GM19099 (cell line): Measurements from ENCODE around the gene ZC3H7B.
A peak's percentile ranks its signal among the peaks of the same experiment; 100 is the strongest.

Experiments used
- POLR2A ChIP-seq: IDR thresholded peaks from 3 replicates; pipeline ENCODE4 v1.6.1; 2011; ENCODE audit warnings: low read depth; ENCODE audit not compliant: insufficient read length; ENCODE audit errors: extremely low read depth

The ZC3H7B gene, protein sequence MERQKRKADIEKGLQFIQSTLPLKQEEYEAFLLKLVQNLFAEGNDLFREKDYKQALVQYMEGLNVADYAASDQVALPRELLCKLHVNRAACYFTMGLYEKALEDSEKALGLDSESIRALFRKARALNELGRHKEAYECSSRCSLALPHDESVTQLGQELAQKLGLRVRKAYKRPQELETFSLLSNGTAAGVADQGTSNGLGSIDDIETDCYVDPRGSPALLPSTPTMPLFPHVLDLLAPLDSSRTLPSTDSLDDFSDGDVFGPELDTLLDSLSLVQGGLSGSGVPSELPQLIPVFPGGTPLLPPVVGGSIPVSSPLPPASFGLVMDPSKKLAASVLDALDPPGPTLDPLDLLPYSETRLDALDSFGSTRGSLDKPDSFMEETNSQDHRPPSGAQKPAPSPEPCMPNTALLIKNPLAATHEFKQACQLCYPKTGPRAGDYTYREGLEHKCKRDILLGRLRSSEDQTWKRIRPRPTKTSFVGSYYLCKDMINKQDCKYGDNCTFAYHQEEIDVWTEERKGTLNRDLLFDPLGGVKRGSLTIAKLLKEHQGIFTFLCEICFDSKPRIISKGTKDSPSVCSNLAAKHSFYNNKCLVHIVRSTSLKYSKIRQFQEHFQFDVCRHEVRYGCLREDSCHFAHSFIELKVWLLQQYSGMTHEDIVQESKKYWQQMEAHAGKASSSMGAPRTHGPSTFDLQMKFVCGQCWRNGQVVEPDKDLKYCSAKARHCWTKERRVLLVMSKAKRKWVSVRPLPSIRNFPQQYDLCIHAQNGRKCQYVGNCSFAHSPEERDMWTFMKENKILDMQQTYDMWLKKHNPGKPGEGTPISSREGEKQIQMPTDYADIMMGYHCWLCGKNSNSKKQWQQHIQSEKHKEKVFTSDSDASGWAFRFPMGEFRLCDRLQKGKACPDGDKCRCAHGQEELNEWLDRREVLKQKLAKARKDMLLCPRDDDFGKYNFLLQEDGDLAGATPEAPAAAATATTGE

DNA sequence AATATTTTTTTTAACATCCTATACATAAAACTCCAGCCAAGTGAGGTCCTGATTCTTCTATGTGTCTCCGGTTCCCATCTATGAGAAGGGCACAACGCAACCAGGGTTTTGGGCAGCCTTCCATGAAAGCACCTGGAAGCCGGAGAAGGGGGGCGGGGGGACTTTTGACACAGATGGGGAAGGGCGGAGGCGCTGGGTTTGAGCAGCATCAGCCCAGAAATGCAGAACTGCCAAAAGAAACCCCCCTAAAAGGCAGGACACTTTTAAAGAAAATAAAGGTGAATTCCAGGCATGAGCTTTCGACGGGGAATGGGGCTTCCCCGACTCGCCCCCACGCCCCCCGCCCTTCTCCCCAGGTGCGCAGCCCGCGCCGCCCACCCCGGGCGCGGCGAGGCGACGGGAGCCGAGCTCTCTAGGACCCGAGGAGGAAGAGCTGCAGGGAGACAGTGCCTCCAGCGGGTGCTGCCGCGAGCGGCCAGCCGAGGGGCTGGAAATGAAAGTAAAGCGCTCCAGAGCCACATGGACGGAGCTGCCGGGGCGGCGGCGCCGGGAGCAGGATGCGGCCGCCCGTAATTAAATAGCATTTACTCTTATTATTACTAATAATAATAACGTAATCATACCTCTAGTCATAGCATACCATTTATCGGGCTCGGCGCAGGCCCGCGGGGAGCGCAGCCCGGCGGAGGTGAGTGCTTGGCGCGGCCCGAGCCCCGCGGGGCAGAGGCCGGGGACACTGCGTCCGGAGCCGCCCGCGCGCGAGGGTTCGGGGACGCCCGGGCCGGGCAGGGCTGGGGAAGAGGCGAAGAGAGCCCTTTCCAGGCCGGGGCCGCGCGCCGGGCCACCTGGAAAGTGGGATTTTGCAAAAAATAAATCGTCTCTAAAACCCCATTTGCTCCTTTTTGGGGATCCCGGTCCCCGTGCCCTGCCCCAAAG lies at the start of gene ZC3H7B:
Gene ZC3H7B (plus strand): TSS at position 441 of the 936 bp plus-strand sequence. CDS start 19,136 bp downstream, outside the sequence.
- TF ChIP-seq POLR2A, result peak; percentile 89

DNA sequence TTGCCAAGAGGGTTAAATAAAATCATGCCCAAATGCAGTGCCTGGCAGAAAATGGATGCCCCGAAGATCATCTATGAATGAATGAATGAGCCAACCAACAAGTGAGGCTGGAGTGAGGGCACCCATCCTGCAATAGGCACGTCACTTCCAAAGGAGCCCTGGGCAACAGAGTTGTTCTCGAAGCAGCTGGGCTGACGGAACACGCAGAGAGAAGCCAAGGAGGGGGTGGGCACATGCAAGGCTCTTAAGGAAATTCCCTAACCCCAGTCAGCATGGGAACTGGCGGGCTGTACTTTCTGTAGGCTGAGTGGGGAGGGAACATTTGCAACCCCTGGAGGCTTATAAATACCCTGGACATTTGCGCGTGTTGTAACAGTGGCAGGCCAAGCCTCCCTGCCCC lies 49.0 kb upstream of the ZC3H7B start:
- no peak for TF ChIP-seq POLR2A

DNA sequence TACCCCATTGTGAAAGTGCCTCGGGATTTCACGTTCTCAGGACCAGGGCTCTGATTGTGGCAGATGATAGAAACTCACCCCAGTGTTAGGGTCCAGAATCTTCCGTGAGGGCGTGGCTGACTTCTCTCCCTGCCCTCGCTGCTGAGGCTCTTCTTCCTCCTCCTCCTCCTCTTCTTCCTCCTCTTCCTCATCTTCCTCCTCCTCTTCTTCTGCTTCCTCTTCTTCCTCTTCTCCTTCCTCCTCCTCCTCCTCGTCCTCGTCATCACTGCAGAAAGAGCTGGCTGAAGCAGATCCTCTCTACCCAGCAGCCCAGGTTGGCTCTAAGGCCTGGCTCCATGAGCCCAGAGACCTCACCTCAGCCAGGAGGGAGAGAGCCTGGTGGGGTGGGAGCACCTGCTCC lies 47.1 kb upstream of the ZC3H7B start:
- TF ChIP-seq POLR2A, result no peak

DNA sequence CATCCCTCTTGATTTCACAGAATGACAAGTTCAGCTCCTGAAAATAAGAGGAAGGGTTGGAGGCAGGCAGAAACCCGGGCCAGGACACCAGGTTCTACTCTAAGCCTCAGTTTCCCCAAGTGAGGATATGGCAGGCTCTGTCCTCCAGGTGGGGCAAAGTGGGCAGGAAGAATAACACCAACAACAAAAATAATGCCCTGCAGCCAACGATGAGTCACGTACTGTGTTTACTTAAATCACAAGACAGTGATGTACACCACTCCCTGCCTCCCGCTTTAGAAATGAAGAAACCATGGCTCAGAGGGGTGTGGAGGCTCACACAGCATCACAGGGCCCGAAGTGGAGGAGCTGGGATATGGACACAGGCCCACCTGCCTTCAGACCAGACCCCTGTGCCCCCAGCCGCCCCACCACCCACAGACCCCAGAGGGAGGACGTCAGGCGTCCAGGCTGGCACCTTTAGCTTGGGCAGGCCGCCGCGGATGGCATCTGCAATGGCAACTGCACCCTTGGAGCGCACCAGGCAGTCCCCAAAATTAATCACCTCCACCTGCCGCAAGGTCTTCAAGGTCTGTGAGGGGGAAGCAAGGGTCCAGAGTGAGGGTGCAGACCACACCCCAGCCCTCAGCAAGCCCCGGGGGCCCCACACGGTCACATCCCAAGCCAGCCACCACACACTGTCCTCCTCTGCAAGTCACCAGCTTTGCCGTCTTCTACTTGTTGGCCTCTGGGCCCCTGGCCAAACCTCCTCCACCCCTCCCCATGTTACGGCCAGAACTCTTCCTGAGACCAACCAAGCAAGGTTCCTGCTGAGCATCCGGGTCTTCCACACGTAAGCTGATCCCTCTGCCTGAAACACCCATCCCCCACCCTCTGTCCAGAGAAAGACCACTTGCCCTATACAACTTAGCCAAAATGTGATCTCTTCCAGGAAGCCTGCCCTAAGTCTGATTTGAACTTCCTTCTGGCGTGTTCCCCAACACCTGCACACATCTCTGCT lies 44.8 kb upstream of the ZC3H7B start:
- no peak for TF ChIP-seq POLR2A

DNA sequence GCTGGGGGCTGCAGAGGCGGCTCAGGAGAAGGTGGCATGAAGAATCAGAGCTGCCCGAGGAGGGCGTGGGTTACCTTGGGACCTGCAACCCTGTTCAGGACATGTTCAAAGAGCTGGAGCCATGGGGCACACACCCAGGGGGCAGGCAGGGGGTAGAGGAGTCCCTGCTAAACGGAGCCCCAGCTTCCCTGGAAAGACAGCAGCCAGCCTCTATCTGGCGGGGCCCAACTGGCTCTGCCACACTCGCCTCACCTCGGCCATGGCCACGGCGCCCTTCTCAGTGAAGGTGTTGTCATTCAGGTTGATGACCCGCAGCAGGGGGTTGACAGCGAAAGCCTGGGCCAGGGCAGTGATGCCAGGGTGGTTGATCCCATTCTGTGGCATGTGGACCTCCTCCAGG lies 43.6 kb upstream of the ZC3H7B start:
- no peak for TF ChIP-seq POLR2A

DNA sequence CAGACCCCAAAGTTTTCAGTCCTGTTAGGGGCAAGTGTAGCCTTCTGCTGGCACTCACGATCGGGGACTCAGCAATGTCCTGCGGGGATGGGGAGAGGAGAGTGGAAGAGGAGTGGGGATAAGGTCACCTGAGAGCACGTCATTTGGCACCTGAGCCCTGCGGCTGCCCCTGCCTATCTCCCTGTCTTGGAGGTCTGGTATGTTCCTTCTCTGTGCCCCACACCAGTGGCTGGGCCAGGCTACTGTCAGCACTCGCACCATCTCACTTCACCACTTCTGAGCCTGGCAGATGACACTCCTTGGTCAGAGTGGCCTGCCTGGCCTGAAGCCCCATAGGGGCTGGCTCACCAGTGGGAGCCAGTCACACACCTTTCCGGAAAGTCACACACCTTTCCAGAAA lies 40.5 kb upstream of the ZC3H7B start:
- TF ChIP-seq POLR2A, result no peak

DNA sequence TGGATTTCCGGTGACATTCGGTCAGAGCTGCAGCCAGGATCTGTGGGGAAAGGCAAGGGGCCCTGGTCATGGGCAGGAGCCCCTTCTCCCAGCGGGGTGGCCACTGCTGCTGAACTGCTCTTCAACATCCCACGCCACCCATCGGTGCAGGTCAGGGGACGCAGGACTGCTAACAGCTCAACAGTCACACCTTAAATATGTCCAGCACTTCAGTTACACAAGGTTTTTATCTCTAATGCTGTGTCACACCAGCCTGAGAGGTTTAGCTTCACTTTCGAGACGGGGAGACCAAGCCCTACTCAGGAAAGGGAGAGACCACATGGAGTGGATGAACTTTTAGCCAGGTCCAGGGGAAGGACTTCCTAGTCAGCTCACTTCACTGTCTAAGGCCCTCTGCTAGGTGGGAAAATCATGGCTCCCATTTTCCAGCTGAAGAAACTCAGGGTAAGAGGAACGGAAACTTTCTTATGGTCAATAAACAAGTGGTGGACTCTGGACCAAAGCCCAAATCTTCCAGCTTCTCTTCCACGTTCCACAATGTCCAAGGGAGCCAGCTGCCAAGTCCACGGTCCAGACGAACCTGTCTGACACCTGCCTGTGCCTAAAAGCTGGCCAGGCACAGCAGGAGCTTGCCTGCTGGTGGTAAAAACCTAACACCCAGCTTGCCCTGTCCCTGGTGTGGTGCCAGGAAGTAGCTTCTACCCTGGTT lies 39.6 kb upstream of the ZC3H7B start:
- no peak for TF ChIP-seq POLR2A

DNA sequence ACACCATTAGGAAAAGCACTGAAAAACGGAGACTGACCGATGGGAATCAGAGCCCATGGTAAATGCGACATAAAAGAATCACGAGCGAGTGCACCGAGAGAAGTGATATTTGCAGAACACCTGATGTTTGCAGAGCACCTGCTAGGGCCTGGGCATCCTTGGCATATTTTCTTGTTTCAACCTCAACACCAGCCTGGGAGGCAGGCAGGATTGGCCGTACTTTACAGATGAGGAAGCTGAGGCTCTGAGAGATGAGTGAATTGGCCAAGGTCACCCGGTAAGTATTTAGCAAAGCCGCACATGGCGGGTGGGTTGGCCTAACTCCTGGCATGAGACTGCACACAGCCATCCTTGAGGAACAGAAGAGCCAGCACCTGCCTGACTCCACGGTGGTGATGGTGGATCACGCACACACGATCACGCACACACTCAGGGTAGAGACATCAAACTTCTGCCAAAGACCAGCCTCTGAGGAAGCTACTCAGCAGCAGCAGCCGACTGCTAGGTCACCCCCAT lies 39.0 kb upstream of the ZC3H7B start:
- TF ChIP-seq POLR2A, result no peak

DNA sequence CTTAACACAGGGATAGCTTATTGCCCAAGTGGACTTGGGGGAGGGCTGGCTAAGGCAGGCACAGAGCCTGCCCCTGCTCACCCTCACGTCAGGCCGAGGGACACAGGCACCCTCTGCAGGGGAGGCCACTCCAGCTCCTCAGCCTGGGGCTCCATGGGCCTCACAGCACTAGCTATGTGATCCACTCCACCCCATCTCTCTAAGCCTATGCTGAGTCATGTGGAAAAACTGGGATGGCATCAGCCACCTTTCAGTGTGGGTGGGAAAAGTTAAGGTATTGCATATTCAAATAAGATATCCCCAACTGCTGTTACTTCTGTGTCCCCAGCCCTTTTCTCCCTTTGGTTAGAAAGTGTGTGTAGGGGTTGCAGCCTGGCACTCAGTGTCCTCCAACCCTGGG lies 37.6 kb upstream of the ZC3H7B start:
- TF ChIP-seq POLR2A, result no peak

DNA sequence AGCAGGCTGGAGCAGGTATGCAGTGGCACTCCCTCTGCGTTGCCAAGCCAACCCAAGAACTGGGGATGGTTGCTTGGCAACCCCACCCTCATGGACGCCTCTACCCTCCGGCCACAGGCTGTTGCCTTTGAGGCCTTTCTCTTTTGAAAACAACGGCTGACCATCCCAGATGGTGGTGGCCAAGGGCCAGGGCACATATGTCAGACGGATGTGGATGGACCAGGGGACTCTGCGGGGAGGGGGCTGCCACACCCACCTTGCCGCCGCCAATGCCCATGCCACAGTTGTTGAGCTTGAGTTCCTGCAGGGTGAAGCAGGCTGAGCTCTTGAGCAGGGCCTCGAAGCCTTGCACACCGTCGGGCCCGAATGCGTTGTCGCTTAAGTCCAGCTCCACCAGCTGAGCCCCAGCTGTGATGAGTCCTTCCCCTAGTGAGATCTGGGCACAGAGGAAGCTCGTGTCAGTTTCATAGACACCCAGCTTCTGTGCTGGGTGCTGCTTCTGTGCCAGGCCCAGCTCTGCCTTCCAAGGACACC lies 36.9 kb upstream of the ZC3H7B start:
- TF ChIP-seq POLR2A, result no peak

DNA sequence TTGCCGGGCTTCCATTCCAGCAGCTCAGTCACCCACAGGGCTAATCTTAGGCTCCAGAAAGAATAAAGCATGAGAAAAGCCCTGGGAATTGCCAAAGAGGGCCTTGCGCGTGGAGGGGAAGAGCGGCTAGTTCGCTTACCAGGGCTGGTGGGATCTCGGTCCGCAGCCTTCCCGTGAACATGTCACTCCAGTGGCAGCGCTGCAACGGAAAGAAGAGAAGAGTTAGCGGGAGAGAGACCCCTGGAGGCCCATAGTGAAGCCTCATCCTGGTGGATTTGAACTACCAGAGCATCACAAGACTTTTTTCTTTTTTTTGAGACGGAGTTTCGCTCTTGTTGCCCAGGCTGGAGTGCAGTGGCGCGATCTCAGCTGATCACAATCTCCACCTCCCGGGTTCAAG lies 33.4 kb upstream of the ZC3H7B start:
- no peak for TF ChIP-seq POLR2A

DNA sequence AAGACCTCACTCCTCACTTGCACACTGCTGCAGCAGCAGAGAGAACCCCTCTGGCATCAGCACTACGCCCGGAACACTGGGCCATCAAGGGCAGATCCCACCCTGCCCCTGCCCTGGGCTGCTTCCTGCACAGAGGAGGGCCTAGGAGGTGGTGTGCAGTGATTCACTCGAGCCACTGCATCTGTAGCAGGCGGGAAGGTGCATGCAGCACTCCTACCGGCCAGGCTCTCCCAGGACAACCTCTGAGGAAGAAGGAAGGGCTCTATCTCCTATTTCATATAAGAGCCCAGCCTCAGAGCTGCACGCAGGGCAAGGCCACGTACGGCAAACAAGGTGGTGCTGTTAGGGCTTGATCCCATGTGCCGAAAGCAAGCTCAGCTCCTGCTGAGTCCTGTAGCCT lies 29.5 kb upstream of the ZC3H7B start:
- no peak for TF ChIP-seq POLR2A
